ENCODE results near the gene ACTR1B.
A peak's percentile ranks its signal among the peaks of the same experiment; 100 is the strongest.
"Not testable (repeated sequence)": the region's sequence is repeated elsewhere in the genome, so short reads cannot be mapped to it uniquely, and the experiment has no call there.

Gene ACTR1B

DNA sequence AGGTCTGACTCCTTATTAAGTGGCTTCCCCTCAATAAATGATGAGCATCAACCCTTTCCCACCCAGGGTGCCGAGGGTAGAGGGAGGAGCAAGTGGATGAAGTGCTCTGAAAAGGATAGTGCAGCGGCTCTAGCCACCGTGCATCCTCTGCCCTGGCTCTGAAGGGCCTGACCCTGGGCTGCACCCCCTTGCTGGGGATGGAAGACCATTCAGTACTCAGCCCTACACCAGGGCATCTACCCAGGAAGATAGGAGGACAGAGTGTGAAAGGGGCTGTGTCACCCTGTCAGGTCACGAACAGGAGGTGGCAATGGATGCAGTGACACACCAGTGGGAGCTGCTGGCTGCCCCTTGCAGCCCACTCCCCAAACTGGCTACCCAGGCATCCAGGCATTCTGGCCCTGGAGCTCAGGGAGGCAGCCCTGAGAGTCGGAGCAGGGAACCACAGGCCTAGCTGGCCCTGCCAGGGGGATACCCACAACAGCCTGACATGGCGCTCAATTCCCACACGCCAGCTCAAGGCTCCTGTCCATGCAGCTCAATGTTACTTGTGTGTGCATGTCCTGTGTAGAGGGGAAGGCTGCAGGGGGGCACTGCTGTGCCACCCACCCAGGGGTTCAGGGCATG is 7.6 kb downstream of the ACTR1B start:
- H3K4me2 ChIP-seq (ENCODE audit: low read length) = no peak overlapping the region
- H3K36me3 ChIP-seq (ENCODE audit: insufficient read depth, low read length) = peaks cover 63% of the 10 kb centered on the region
- no peaks in the 10 kb centered on the region for H3K27me3 ChIP-seq (ENCODE audit: control insufficient read depth, insufficient read depth, low read length)
- no peak overlapping the region for H3K9ac ChIP-seq (ENCODE audit: low read depth, low read length)
- no peaks in the 10 kb centered on the region for H3K9me3 ChIP-seq (replicated peaks; ENCODE audit: low read length)
- peaks cover 10% of the 10 kb centered on the region for H3K4me1 ChIP-seq (ENCODE audit: control insufficient read depth, insufficient read depth, low read length)
- no peak overlapping the region for H3K4me3 ChIP-seq (ENCODE audit: low read length)

DNA sequence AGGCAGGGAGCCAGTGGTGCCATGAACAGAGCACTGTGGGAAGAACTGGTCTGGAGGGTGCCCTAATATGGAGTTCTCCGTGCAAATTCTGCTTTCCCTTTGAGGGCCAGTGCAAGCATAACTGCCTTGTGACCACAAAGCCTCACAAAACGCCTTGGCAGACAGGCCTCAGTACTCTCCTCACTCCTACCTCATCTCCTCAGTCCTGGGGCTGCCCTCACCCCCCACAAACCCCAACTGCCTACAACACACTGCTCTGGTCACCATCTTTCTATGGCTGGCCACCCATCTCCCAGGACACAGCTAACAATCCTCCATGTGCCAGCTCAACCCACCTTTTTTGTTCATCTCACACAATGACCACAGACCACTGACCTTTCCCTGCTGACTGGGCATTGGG is 9.1 kb downstream of the ACTR1B start:
- Histone ChIP-seq H3K4me1 (ENCODE audit: control insufficient read depth, insufficient read depth, low read length) (no peaks in the 10 kb centered on the region), H3K36me3 (ENCODE audit: insufficient read depth, low read length) (peaks cover 59% of the 10 kb centered on the region), H3K4me3 (ENCODE audit: low read length) (no peak overlapping the region), H3K4me2 (ENCODE audit: low read length) (no peak overlapping the region), H3K9me3 (replicated peaks; ENCODE audit: low read length) (no peaks in the 10 kb centered on the region), H3K9ac (ENCODE audit: low read depth, low read length) (no peak overlapping the region), H3K27me3 (ENCODE audit: control insufficient read depth, insufficient read depth, low read length) (no peaks in the 10 kb centered on the region)

DNA sequence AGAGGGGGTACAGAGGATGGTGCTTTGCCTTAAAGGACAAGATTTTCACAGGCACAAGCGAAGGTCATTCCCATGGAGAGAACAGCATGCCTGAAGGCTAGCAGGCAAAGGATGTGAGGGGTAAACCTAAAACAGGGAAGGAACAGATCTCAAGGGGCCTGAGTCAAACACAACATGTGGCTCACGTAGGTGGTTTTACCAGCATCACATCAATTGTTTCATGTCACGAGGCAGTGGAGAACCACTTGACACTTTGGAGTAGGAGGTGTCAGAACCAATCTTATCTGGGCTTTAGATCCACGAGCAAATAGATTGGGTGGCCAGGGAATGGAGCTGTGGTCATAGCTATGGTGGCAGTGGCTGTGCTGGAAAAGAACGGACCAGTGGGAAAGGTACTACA is 9.5 kb downstream of the ACTR1B start:
- H3K4me2 ChIP-seq (ENCODE audit: low read length) = no peak overlapping the region
- peaks cover 59% of the 10 kb centered on the region for H3K36me3 ChIP-seq (ENCODE audit: insufficient read depth, low read length)
- H3K9me3 ChIP-seq (replicated peaks; ENCODE audit: low read length) = no peaks in the 10 kb centered on the region
- no peaks in the 10 kb centered on the region for H3K4me1 ChIP-seq (ENCODE audit: control insufficient read depth, insufficient read depth, low read length)
- no peaks in the 10 kb centered on the region for H3K27me3 ChIP-seq (ENCODE audit: control insufficient read depth, insufficient read depth, low read length)
- H3K4me3 ChIP-seq (ENCODE audit: low read length) = no peak overlapping the region
- no peak overlapping the region for H3K9ac ChIP-seq (ENCODE audit: low read depth, low read length)

DNA sequence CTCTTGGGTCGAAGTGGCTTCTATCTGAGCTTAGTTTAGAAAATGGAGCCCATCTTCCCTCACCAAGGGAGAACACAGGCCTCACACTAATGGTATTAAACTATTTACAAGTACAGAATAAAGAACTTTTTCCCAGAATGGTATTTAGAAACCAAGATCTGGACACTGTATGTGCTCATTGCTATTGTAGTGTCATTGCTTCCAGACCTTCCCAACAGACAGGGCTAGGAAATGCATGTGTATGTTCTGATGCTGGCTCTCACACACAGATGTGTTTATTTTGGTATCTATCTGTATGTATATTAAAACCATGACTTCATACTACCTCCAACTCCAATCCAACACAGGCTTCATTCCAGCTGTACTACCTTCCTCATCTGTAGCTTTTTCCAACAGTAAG is 10.0 kb downstream of the ACTR1B start:
- H3K9me3 ChIP-seq (replicated peaks; ENCODE audit: low read length) = no peaks in the 10 kb centered on the region
- H3K27me3 ChIP-seq (ENCODE audit: control insufficient read depth, insufficient read depth, low read length) = no peaks in the 10 kb centered on the region
- no peaks in the 10 kb centered on the region for H3K4me1 ChIP-seq (ENCODE audit: control insufficient read depth, insufficient read depth, low read length)
- H3K4me3 ChIP-seq (ENCODE audit: low read length) = no peak overlapping the region
- peaks cover 59% of the 10 kb centered on the region for H3K36me3 ChIP-seq (ENCODE audit: insufficient read depth, low read length)
- H3K4me2 ChIP-seq (ENCODE audit: low read length) = no peak overlapping the region
- no peak overlapping the region for H3K9ac ChIP-seq (ENCODE audit: low read depth, low read length)

DNA sequence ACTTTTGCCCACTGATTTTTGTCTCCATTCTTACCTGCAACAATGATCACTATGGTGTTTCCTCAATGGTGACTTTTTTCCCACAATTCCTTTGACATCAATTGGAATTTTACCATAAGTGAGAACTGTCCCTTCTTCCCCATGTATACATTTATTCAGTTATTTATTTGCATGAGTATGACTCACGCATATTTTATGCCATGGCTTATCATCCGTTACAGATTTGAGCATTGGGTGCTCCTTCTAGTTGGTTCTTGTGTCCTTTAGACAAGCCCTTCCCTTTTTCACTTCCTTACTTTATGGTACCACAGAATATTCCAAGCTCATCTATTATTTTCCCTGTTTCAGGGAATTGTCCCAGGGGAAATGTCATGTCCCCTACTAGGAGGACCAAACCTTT is 10.4 kb downstream of the ACTR1B start:
- Histone ChIP-seq H3K9ac (ENCODE audit: low read depth, low read length) (no peak overlapping the region), H3K4me2 (ENCODE audit: low read length) (no peak overlapping the region), H3K4me3 (ENCODE audit: low read length) (no peak overlapping the region), H3K4me1 (ENCODE audit: control insufficient read depth, insufficient read depth, low read length) (no peaks in the 10 kb centered on the region), H3K9me3 (replicated peaks; ENCODE audit: low read length) (no peaks in the 10 kb centered on the region), H3K36me3 (ENCODE audit: insufficient read depth, low read length) (peaks cover 59% of the 10 kb centered on the region), H3K27me3 (ENCODE audit: control insufficient read depth, insufficient read depth, low read length) (no peaks in the 10 kb centered on the region)

DNA sequence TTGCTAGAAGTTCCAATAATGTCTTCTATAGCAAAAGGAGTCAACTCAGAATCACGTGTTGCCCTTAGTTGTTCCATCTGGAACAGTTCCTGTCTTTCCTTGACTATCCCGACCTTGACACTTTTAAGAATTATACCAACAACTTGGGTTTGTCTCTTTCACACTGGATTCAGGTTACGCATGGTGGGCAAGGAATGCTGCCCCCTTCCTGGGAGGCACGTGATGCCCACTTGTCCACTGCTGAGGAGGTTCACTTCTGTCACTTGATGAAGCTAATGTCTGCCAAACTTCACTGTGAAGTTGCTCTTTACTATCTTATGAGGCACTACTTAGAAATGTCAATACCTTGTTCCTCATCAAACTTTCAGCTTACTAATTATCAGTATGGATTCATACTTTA is 12.7 kb downstream of the ACTR1B start:
- Histone ChIP-seq H3K4me2 (ENCODE audit: low read length) (no peak overlapping the region), H3K4me1 (ENCODE audit: control insufficient read depth, insufficient read depth, low read length) (peaks cover 7% of the 10 kb centered on the region), H3K4me3 (ENCODE audit: low read length) (no peak overlapping the region), H3K36me3 (ENCODE audit: insufficient read depth, low read length) (peaks cover 54% of the 10 kb centered on the region), H3K27me3 (ENCODE audit: control insufficient read depth, insufficient read depth, low read length) (no peaks in the 10 kb centered on the region), H3K9me3 (replicated peaks; ENCODE audit: low read length) (no peaks in the 10 kb centered on the region), H3K9ac (ENCODE audit: low read depth, low read length) (no peak overlapping the region)

DNA sequence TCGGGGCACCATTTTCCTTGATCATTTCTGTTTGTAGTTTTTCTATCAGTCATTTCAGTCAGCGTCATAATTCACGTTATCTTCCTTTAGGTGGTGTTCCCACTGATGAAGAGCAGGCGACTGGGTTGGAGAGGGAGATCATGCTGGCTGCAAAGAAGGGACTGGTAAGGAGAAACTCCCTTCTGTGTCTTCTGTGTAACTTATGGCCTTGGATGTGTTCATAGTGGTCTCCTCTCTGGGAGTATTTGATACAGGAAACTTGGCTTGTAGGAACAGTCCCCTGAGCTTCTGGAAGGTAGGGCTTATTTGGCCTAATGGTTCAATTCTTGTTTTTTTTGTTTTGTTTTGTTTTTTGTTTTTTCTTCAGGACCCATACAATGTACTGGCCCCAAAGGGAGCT is 16.9 kb downstream of the ACTR1B start:
- Histone ChIP-seq H3K9me3 (replicated peaks; ENCODE audit: low read length) (no peaks in the 10 kb centered on the region), H3K27me3 (ENCODE audit: control insufficient read depth, insufficient read depth, low read length) (no peaks in the 10 kb centered on the region), H3K4me3 (ENCODE audit: low read length) (peak overlapping the region; percentile 98), H3K4me1 (ENCODE audit: control insufficient read depth, insufficient read depth, low read length) (peaks cover 14% of the 10 kb centered on the region), H3K4me2 (ENCODE audit: low read length) (peak overlapping the region; percentile 94), H3K9ac (ENCODE audit: low read depth, low read length) (peak overlapping the region; percentile 97), H3K36me3 (ENCODE audit: insufficient read depth, low read length) (peaks cover 26% of the 10 kb centered on the region)

DNA sequence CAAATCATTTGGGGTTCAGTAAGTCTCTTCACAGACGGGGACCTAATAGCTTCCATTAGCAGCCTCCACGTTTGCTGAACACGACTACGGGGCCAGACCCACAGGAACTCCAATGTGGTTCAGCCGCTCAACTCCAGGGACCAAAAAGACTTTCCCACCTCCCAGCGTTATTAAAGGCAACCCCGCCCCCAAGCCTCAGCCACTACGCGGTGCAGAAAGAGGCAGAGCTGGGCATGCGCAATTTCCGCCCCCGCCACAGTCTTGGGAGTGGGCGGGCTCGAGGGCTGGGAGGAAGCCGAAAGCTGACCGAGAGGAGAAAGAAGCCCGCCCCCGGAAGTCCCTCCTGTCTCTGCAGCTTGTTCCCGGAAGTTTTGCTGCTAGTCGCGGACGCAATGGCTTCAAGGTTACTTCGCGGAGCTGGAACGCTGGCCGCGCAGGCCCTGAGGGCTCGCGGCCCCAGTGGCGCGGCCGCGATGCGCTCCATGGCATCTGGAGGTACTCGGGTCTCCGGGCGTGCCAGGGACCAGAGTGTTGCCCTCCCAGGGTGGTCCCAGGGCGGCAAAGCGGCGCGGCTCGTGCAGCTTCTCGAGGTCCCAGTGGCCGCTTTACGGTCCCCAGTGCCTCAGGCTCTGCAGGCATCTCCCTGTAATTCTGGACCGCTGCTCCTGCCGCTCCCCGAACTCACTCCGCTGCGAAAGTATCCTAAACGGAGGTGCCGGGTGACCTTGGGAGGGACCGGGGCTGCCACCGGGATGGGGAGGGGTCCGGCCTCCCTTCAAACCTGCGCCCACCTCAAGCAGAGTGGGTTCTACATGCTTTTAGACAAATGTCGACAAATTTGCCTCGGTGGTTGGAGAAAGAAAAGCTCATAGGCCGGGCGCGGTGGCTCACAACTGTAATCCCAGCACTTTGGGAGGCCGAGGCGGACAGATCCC is 17.9 kb downstream of the ACTR1B start, which contains the start of gene COX5B:
COX5B (plus strand) TSS at position 368 of the 935 bp plus-strand sequence; CDS start at position 393, 25 bp downstream.
- Histone ChIP-seq H3K4me2 (ENCODE audit: low read length) (peak within 1 kb of the TSS; percentile 94), H3K9ac (ENCODE audit: low read depth, low read length) (peak within 1 kb of the TSS; percentile 97), H3K36me3 (ENCODE audit: insufficient read depth, low read length) (peaks cover 26% of the 10 kb centered on the region), H3K4me3 (ENCODE audit: low read length) (peak within 1 kb of the TSS; percentile 98), H3K4me1 (ENCODE audit: control insufficient read depth, insufficient read depth, low read length) (peaks cover 14% of the 10 kb centered on the region), H3K9me3 (replicated peaks; ENCODE audit: low read length) (no peaks in the 10 kb centered on the region), H3K27me3 (ENCODE audit: control insufficient read depth, insufficient read depth, low read length) (no peaks in the 10 kb centered on the region)

DNA sequence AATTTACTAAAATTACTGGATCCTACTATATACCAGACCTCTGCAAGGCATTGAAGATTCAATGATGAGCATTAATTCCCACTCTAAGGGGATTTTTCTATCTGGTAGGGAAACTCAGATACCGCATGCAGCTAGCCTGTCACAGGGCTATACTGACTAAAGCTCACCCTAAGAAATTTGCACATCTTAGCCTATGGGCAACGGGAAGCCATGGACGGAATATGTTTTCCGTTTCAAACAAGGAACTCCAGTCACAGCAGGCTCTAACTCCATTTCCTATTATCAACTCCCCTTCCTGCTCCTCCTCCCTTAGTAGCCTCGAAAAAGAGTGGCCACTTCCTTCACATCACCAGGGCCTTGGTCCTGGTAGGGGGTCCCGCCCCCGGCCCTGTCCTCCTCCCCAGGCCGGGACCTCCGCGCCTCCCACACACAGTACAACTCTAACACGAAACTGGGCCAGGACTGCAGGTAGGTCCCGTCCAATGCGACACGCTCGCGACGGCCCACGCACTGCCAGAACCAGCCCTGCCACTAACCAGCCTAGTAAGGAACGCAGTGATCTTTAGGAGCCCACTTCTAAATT is 18.6 kb downstream of the ACTR1B start:
- peak overlapping the region; percentile 67 for H3K9ac ChIP-seq (ENCODE audit: low read depth, low read length)
- no peaks in the 10 kb centered on the region for H3K9me3 ChIP-seq (replicated peaks; ENCODE audit: low read length)
- H3K4me1 ChIP-seq (ENCODE audit: control insufficient read depth, insufficient read depth, low read length) = peaks cover 14% of the 10 kb centered on the region
- peak overlapping the region; percentile 94 for H3K4me2 ChIP-seq (ENCODE audit: low read length)
- peak overlapping the region; percentile 98 for H3K4me3 ChIP-seq (ENCODE audit: low read length)
- peaks cover 26% of the 10 kb centered on the region for H3K36me3 ChIP-seq (ENCODE audit: insufficient read depth, low read length)
- H3K27me3 ChIP-seq (ENCODE audit: control insufficient read depth, insufficient read depth, low read length) = peaks cover under 1% of the 10 kb centered on the region

DNA sequence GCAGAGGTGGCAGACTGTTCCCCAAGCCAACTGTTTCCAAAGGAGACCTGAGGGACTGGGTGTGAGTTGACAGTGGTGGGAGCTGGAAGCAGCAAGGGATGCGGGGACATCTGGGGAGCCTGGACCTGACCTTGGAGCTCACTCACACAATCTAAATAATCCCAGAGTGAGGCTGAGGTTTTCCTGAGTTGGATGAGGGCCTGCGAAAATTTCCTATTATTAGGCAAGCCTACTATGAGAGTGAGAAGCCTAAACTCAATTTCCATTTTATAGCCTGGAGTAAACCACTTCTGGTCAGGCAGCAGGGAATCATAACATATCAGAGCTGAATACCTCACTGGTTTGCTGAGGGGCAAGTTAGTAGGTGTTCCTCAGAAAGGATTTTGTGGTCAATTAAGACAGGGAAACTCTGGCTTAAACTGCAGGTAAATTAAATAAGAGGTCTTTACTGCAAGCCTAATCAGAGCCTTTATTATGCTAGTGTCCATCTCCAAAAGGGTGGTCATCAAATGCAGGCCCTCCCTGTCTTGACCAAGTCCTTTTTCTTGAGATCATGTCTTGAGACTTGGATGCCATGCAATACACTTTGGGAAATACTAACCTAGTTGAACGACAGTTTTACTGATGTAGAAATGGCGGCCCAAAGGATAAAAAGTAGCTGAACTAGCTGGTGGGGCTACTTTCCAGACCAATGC is 19.7 kb downstream of the ACTR1B start:
- Histone ChIP-seq H3K36me3 (ENCODE audit: insufficient read depth, low read length) (peaks cover 25% of the 10 kb centered on the region), H3K9me3 (replicated peaks; ENCODE audit: low read length) (no peaks in the 10 kb centered on the region), H3K27me3 (ENCODE audit: control insufficient read depth, insufficient read depth, low read length) (peaks cover 4% of the 10 kb centered on the region), H3K4me3 (ENCODE audit: low read length) (no peak overlapping the region), H3K4me1 (ENCODE audit: control insufficient read depth, insufficient read depth, low read length) (peaks cover 14% of the 10 kb centered on the region), H3K4me2 (ENCODE audit: low read length) (no peak overlapping the region), H3K9ac (ENCODE audit: low read depth, low read length) (no peak overlapping the region)

DNA sequence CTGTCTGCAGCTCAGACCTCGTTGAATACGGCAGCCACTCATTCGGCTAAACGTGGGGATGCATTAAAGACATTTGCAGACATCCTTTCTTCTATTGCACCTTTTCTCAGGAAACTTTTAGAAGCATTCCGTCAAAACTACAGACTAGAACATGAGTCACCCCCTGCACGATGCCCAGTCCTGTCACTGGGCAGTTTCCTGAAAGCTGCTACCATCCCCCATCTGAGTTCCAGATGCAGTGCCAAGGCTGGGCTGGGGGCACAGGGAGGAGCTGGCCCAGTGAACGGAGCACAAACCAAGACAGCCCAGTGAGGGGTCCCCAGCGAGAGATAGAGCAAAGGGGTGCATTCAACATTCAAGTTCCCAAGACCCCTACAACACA is 37.8 kb downstream of the ACTR1B start:
- H3K36me3 ChIP-seq (ENCODE audit: insufficient read depth, low read length); H3K9ac ChIP-seq (ENCODE audit: low read depth, low read length); H3K27me3 ChIP-seq (ENCODE audit: control insufficient read depth, insufficient read depth, low read length); H3K9me3 ChIP-seq (replicated peaks; ENCODE audit: low read length); H3K4me3 ChIP-seq (ENCODE audit: low read length); H3K4me2 ChIP-seq (ENCODE audit: low read length); H3K4me1 ChIP-seq (ENCODE audit: control insufficient read depth, insufficient read depth, low read length): not testable (repeated sequence)
